NAMALWA (cell line): ENCODE data around the gene CARMIL3.
A peak's percentile ranks its signal among the peaks of the same experiment; 100 is the strongest.
"Not testable (repeated sequence)": the region's sequence is repeated elsewhere in the genome, so short reads cannot be mapped to it uniquely, and the experiment has no call there.

Experiments used
- DNase-seq: peaks from one replicate; pipeline ENCODE4 v3.0.0-alpha.2; 2015; ENCODE audit warnings: low spot score

CARMIL3 gene

DNA sequence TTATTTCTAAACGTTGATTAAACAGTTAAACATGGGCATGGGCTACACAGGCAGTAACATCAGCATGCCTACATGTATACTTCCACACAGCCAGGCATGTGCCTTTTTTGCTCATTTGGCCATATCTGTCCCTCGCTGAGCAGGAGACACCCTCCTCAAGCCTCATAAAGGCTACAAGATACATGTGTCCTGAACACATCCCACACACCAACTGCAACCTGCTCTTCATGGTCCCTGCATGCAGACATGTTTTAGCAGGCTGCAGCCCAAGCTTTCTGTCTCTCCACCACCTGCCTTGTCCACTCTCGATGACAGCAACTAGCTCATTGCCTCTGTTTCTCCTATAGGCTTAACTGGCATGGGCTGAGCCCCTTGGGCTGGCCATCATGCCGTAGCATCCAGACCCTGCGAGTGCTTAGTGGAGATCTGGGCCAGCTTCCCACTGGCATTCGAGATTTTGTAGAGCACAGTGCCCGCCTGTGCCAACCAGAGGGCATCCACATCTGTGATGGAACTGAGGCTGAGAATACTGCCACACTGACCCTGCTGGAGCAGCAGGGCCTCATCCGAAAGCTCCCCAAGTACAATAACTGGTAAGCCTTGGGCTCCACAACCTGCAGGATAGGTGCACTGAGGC, 44.9 kb downstream of the CARMIL3 start:
- DNase-seq = no peak

DNA sequence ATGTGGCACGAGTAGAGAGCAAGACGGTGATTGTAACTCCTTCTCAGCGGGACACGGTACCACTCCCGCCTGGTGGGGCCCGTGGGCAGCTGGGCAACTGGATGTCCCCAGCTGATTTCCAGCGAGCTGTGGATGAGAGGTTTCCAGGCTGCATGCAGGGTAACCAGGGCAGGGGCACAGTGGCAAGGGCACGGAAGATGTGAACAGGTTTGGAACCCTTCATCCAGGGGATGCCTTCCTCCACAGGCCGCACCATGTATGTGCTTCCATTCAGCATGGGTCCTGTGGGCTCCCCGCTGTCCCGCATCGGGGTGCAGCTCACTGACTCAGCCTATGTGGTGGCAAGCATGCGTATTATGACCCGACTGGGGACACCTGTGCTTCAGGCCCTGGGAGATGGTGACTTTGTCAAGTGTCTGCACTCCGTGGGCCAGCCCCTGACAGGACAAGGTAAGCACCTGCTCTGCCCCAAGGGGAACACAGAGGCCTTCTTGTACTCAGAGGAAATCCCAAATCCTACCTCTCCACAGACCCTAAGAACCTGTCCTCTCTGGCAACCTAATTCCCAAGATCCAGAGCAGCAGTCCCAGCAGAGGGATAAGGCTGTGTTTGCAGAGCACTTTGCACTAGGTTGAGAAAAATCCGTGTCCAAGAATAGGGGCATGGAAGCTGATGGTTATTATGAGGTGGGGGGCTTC, 46.6 kb downstream of the CARMIL3 start:
- DNase-seq = no peak

DNA sequence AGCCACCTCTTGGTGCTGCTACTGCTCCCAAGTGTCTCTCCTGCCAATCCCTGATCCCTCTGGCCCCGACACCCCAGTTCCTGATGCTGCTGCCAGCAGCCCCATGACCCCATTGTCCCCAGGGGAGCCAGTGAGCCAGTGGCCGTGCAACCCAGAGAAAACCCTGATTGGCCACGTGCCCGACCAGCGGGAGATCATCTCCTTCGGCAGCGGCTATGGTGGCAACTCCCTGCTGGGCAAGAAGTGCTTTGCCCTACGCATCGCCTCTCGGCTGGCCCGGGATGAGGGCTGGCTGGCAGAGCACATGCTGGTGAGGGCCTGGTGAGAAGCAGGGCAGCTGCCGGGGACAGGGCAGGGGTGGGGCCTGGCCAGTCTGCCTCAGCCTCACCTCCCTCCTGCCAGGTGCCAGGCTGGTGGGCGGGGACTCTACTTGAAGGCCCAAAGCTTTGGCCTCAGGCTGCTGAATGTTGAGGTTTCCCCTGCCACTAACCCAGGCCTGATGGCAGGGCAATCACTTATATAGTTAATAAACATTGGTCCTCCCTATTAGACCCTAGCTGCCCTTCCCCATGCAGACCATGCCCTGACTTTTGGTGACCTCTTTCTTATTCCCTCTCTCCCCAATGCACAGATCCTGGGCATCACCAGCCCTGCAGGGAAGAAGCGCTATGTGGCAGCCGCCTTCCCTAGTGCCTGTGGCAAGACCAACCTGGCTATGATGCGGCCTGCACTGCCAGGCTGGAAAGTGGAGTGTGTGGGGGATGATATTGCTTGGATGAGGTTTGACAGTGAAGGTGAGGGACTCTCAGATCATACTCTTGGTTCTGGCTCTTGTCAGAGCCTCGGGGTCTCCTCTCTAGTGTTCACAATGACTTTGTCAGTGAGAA, 47.4 kb downstream of the CARMIL3 start:
- DNase-seq = no peak

DNA sequence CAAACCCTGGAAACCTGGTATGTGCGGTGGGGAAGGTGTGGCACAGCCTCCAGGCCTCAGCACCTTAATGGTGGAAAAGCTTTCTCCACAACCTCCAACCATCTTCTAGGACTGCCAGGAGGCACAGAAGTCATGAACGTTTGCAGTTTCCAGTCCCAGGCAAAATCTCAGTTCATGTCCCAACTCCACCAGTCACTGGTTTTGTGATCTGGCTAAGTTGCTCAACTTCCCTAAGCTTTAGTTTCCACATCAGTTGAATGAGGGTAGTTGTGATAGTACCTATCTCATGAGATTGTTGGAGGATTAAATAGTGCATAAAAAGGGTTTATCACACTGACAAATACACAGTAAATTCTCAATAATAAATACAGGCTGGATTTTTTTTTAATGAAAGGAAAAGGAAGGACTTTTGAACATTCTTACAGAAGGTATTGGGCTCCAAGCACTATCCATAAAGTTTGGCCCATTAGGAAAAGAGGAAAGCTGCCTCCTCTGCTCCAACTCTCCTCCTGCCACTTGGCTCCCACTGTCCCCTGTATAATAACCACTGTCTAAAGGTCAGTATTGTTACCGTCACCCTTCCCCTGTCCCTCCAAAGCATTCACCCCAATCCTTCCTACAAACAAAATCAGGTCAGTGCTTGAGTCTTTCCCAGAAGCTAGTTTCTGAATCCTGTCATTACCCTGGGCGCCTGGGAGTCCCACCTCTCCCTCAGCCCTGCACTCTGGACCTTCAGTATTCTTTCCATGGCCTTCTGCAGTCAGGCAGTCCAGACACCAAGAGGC, 48.6 kb downstream of the CARMIL3 start:
- no peak for DNase-seq

DNA sequence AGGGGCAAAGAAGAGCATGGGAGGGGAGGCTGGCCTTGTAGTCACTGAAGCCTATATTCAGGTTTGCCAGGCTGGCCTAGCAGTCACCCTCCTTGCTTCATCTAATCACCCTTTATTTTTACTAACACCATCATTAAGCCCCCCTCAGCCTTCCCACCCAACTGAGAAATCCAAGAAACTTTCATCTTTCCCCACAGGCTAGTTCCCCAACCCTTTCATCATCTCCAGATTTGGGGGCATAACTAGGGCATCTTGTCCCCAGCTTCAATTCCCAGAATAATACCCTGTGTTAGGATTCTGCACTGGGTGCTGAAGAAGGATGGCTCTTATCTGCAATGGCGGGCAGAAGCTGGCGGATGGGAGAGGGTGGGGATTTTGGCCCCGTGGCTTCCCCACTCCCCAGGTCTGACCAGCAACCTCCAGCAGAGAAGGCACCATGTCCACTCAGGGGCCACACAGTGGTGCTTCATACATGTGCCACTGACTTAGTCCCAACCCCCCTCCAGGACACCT, 49.2 kb downstream of the CARMIL3 start:
- no peak for DNase-seq

DNA sequence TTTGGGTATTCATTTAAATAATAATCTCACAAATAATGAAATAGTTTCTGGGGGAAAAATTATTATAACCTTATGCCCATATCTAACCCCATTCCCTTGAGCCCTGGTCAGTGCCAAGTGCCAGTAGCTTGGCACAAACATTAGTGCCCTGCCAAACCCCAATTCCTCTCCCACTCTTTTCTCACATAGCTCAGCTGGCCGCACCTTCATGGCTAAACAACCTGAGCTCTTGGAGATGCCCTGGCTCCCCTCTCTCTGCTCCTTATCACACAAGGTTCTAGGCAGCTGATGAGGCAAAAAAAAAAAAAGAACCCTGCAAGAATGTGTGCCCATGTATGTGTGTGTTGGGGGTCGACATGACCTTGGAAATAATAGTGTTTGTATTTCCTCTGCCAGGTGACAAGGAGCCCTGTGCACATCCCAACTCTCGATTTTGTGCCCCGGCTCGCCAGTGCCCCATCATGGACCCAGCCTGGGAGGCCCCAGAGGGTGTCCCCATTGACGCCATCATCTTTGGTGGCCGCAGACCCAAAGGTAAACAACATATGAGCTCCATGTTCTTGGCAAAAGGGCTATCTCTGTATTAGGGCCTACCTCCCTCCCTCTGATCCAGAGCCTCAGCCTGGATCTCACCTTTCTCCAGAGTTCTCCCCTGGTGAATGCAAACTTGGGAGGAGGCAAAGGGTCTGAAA, 50.7 kb downstream of the CARMIL3 start:
- DNase-seq = no peak

DNA sequence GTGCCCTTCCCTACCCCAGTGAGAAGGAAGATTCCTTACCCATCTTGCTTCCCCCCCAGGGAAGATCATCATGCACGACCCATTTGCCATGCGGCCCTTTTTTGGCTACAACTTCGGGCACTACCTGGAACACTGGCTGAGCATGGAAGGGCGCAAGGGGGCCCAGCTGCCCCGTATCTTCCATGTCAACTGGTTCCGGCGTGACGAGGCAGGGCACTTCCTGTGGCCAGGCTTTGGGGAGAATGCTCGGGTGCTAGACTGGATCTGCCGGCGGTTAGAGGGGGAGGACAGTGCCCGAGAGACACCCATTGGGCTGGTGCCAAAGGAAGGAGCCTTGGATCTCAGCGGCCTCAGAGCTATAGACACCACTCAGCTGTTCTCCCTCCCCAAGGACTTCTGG, 51.6 kb downstream of the CARMIL3 start:
- DNase-seq = no peak

DNA sequence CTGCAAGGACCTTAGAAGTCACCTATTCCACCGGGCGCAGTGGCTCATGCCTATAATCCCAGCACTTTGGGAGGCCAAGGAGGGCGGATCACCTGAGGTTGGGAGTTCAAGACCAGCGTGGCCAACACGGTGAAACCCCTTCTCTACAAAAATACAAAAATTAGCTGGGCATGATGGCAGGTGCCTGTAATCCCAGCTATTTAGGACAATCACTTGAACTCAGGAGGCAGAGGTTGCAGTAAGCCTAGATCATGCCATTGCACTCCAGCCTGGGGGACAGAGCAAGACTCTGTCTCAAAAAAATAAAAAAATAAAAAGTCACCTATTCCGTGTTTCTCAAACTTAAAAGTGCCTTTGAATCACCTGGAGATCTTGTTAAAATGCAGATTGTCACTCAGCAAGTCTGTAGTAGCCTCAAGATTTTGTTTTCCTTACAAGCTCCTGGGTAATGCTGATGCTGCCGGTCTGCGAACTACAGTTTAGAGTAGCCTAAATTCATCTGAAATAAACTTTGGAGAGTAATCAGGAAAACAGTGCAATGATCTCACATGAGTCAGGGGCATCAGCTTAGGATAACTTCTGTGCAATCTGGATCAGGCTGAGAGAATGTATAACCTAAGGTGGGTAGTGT, 53.9 kb downstream of the CARMIL3 start:
- not testable (repeated sequence) for DNase-seq

DNA sequence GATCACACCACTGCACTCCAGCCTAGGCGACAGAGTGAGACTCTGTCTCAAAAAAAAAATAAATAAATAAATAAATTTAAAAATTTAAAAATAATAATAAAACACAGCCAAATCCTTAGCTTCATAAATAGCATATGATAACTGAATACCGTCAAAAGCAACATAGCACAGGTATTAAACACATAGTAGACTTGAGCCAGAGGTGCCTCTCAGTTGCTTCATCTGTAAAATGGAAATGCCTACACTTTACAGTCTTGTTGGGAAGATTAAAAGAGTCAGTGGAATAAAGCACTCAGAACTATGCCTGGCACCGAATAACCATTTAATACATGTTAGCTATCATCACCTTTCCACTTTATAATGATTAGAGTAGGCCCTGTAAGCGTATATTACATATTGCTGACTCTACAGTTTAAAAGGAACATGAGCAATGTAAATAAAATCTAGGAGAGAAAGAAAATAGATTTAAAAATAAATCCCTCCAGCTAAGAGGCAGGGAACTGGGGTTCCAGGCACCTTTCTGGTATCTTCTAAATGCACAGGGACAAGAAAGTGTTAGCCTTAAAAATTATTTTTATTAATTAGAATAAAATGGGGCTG, 55.0 kb downstream of the CARMIL3 start:
- DNase-seq = no peak

DNA sequence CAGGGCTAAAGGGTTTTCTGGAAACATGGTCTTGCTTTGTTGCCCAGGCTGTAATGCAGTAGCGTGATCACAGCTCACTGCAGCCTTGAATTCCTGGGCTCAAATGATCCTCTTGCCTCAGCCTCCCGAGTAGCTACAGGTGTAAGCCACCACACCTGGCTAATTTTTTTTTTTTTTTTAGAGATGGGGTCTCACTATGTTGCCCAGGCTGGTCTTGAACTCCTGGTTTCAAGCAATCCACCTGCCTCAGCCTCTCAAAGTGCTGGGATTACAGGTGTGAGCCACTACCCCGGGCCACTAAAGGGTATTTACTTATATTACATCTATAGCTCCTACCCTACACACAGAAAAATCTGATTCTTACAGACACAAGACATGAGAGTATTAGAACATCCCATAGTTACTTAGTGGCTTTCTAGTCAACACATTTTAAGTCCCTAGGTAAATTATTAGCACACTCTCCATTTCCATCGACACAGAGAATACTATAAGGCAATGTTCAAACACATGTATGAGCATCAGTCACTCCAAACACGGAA, 56.6 kb downstream of the CARMIL3 start:
- no peak for DNase-seq

DNA sequence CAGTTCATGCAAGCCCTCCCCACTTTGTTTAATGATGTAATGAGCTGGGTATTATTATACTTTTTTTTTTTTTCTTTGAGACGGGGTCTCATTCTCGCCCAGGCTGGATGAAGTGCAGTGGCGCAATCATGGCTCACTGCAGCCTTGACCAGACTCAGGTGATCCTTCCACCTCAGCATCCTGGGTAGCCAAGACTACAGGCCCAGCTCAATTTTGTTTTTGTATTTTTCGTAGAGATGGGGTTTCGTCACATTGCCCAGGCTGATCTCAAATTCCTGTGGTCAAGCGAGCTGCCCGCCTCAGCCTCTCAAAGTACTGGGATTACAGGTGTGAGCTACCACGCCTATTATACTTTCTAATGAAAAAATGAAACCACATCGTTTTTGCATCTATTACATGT, 58.3 kb downstream of the CARMIL3 start:
- DNase-seq = no peak

DNA sequence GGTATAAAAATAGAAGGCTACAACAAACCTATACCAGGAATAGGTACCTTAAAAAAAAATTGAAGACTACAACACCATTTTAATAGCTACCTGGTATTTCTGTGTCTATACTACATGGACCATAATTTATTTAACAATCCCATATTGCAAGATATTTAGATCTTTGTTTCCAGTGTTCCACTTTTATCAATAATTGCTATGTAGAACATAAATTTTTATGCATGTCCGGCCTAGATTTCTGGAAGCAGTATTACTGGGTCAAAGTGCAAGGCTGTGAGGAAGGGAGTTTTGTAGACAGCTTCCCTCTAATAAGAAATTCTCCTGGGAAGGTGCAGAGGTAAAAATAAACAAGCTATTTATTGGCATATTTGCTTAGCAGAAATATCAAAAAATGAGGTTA, 58.7 kb downstream of the CARMIL3 start:
- no peak for DNase-seq

DNA sequence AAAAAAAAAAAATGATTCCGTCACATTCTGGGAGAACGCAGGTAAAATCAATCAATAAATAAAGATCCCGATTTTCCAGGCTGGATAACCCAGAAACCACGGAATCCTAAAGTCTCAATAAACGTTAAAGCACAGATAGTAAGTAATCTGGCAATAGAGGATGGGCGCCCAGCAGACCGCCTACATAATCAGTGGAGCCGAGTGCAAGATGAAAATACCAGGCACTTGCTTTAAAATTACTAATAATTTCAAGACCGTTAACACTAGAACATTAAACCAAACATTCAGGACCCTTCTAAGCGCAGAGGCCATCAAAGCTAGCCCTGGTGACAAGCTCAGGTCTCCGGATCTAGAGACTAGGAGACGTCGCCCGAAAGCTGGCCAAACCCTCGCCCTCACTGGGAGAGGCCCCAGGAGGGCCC, 61.6 kb downstream of the CARMIL3 start:
- DNase-seq = no peak

DNA sequence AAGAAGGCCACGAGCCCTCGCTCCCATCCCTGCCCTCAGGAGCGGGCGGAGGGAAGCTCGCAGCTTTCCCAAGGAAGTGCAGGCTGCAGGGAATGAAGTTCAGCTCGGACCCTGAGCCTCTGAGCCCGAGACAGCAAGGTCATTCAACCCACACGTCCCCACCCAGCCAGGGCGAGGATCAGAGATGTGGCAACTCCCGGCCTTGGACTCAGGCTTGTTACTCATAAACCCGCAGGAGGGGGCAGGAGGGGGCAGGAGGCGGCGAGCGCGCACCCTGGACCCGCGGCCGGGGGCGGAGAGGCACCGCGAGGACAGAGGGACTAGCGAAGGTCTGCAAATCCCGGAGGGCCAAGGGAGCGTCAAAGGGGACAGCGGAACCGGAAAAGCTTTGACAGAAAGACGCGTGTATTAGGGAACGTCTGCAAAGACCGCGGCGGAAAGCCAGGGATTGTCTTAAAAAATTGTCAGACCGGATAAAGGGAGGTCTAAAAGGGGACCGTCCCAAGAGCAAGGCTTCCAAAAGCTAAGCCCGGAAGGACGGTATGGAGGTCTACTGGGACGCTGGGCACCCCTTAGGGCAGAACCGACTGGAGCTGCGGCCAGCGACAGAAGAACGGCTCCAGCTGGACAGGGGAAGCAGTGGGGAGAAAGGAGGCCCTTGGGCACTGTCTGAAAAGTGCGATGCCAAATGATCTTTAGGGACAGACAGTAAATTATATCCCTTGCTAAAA, 62.2 kb downstream of the CARMIL3 start:
- peak; percentile 93 for DNase-seq

DNA sequence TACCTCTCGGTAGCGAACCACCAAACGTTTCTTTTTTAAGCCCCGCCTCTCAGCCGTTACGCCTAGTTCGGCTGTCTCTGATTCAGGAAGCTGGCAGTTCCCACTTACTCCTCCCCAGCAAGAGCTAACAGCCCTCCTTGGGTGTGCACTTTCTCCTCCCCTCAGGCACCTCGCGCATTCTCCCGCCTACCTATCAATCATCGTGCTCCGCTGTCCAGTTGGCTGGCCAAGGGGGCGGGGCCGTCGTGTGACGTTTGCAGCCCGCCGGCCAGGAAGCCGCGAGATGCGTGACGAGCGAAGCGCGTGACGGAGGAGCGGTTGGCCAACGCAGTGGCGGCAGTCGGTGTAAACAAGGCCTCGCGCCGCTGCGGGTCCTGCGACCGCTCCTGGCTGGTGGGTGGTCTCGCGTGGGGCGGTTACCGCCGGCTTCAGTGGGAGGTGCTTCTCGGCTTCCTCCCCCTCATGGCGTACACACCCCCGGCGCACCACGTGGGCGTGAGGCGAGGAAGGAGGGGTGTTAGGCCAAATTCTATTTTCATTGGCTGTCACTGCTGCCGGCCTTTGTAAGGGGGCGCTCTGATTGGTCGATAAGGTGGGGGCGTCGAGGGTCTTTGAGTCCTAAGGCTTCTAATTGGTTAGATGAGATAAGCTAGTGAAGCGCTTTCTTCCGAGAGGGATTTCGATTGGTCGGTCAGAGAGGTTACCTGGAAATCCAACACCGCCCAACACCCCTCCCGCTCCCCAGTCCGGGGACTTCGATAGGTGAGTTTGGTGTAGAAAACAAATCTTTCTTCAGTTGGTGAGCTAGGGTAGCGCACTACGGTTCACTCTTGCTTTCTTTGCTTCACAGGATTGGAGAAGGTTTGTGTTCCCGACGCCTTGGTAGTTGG, 63.0 kb downstream of the CARMIL3 start, which contains the start of the genes DCAF11 and NRL:
TSS of gene DCAF11 (plus strand) at position 246 of the 890 bp plus-strand sequence. CDS start 818 bp downstream, outside the sequence.
TSS of gene NRL (minus strand) at position 418 of the 890 bp plus-strand sequence. CDS start 32,101 bp downstream, outside the sequence.
- peak; percentile 100 for DNase-seq

DNA sequence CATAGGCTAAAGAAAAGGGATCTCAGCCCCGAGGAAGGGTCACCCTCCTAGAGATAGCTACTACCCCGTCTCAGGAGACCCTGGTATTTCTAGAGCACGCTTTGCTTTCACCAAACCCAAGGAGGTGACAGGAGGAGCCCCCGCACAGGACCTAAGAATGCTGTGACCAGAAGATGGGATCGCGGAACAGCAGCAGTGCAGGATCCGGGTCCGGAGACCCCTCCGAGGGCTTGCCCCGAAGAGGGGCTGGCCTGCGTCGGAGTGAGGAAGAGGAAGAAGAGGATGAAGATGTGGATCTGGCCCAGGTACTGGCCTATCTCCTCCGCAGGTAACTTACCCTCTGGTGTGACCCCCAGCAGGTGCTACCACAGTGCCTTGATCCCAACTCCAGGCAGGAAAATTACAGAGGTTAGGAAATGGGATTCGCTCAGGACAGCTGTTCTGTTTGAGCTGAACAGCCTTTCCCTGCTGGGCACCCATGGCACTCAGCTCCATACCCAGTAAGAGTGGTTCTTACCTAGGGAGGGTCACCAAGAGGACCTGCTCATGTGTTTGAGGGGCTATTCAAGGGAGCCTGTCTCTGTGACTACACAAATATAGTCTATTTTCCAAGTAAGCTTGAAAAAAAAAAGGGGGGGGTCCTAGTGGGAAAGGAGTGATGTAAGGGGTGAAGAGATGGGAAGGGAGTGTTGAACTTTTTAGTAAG, 63.8 kb downstream of the CARMIL3 start:
- DNase-seq = no peak

DNA sequence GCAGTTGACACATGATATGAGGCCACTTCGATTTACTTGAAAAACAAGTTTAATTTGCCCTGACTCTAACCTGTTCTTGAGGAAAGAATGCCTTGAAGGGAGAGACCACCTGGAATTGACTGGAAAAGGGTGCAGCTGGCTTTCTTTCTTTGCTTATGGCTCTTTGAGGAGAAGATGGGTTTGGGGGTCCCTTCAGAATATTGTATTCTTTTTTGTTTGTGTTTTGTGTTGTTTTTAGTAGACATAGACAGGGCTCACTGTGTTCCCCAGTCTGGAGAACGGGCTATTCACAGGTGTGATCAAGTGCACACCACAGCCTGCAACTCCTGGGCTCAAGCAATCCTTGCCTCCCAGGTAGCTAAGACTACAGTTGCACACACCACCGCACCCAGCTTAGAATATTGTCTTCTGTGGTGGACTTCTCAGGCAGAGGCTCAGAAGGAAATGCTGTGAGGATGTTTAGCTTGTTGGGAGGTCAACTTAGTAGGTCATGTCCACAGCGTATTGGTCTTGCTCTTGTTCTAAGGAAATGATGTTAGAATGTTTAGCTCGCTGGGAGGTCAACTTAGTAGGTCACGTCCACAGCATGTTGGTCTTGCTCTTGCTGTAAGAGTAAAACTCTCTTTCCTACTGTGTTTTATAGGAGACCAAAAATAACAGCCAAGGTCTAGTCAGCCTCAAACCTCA, 64.5 kb downstream of the CARMIL3 start:
- DNase-seq = no peak
